Hematopoietic multipotent progenitor cell treated with erythropoietin and hydrocortisone succinate and interleukin-3 and kit ligand, for 8 days (in vitro differentiated cells): Measurements from ENCODE around the gene ABHD17A.

ENCODE experiments used
- DNase-seq: peaks from one replicate; pipeline ENCODE4 v3.0.0-alpha.2; 2015

Gene ABHD17A

GRCh38 chr19:1862424-1863327, 22.6 kb downstream of the ABHD17A start:
- DNase-seq: peak; percentile 73

GRCh38 chr19:1862068-1862423, 23.2 kb downstream of the ABHD17A start:
- no peak for DNase-seq

- no peak for DNase-seq
Measured at GRCh38 chr19:1861599-1862031, 23.7 kb downstream of the ABHD17A start.

GRCh38 chr19:1860821-1861598, 24.3 kb downstream of the ABHD17A start:
- DNase-seq: no peak

- DNase-seq: peak; percentile 77
Measured at GRCh38 chr19:1860042-1860775, 25.1 kb downstream of the ABHD17A start.

- peak; percentile 53 for DNase-seq
Measured at GRCh38 chr19:1859331-1859781, 25.9 kb downstream of the ABHD17A start.

GRCh38 chr19:1858412-1859081, 26.7 kb downstream of the ABHD17A start:
- DNase-seq: peak; percentile 78

GRCh38 chr19:1857648-1858326, 27.5 kb downstream of the ABHD17A start:
- no peak for DNase-seq

- DNase-seq: peak; percentile 75
Measured at GRCh38 chr19:1856698-1857603, 28.3 kb downstream of the ABHD17A start.

GRCh38 chr19:1856345-1856697, 29.0 kb downstream of the ABHD17A start:
- no peak for DNase-seq

GRCh38 chr19:1855828-1856255, 29.5 kb downstream of the ABHD17A start:
- peak; percentile 64 for DNase-seq

GRCh38 chr19:1855040-1855827, 30.1 kb downstream of the ABHD17A start:
- peak; percentile 96 for DNase-seq

GRCh38 chr19:1854542-1855039, 30.7 kb downstream of the ABHD17A start:
- peak; percentile 83 for DNase-seq

GRCh38 chr19:1854039-1854541, 31.2 kb downstream of the ABHD17A start:
- no peak for DNase-seq

- peak; percentile 93 for DNase-seq
Measured at GRCh38 chr19:1853295-1854038, 31.8 kb downstream of the ABHD17A start.

GRCh38 chr19:1852581-1853128, 32.6 kb downstream of the ABHD17A start:
- no peak for DNase-seq

GRCh38 chr19:1851654-1852580, 33.4 kb downstream of the ABHD17A start:
- DNase-seq: peak; percentile 64
